Bronchial epithelial cell (primary cell): ENCODE results near the gene CAPN5. TPM values are rescaled to one million over a fixed set of nuclear protein-coding genes. Genes with fewer than 3 reads are reported as not detected.

Source experiments
- DNase-seq: peaks from one replicate; pipeline ENCODE4 v3.0.0-alpha.2; 2010; ENCODE audit warnings: low read depth
- FAIRE-seq: peaks from 2 replicates; lab custom pipeline; 2011; peaks lifted over from hg19 to GRCh38; lab: Jason Lieb, UNC
- H3K27me3 ChIP-seq: 2 replicates; pipeline ENCODE4 v1.5.1; 2011; ENCODE audit warnings: low read length; ENCODE audit not compliant: control insufficient read depth, insufficient read depth
- H3K36me3 ChIP-seq: 2 replicates; pipeline ENCODE4 v1.5.1; 2011; ENCODE audit warnings: low read length; ENCODE audit not compliant: control insufficient read depth, insufficient read depth
- H3K4me3 ChIP-seq: 2 replicates; pipeline ENCODE4 v1.5.1; 2011; ENCODE audit warnings: mild to moderate bottlenecking, low read depth, low read length, control low read depth
- total RNA-seq: library from RNA; depleted of rRNA; stranded (reverse); fragments of >200 nt; gene quantifications from 2 replicates; pipeline ENCODE4 v1.2.1, GENCODE V29; 2014
- TF ChIP-seq, protein P1 (sequence below): IDR thresholded peaks from 2 replicates; pipeline ENCODE4 v1.5.1; 2011; ENCODE audit warnings: mild to moderate bottlenecking, moderate library complexity, low read length, control low read depth, inconsistent platforms; ENCODE audit not compliant: insufficient read depth, severe bottlenecking

The CAPN5 gene
- total RNA-seq, 1 donor from 2014 or later, result 3.2 TPM

DNA sequence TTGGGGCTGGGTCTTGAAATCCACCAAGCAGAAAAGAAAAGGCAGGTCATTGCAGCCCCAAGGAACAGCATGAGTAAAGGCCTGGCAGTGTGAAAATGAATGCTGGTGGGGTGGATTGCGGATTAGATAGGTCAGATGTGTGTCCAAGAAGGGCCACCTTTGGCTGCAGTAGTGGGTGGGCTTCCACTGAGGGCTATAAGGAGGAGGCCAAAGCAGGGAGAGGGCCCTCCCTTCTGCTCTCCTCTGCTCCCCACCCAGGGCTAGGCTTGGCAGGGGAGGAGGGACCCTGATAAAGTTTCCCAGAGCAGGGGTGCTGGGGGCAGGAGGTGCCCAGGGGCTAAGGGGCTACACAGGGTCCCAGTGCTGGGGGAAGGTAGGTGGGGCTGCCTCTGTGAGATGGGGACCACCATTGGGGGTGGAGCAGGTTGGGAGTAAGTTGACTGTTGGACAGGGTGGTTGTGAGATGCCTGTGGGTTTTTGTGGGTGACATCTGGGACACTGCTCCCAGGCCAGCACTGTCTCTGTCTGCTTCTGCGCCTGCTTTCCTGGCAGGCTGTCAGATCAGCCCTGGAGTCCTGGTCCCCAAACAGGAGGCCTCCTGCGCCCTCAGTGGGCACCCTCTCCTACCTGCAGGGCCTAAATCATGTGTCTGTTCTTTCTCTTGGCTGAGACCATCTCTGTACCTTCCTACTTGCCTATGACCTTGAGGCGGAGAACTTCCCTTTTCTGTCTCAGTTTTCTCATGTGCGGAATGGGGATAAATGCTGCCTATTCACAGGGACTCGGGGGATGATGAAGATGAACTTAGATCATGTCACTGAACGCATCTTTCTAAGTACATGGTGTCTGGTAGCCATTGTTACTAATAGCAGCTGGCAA is 1.9 kb downstream of the CAPN5 start:
- Histone ChIP-seq H3K4me3 (no peak overlapping the region), H3K36me3 (no peaks in the 10 kb centered on the region), H3K27me3 (peaks cover 6% of the 10 kb centered on the region)
- DNase-seq, result no peak
- TF ChIP-seq, protein P1, sequence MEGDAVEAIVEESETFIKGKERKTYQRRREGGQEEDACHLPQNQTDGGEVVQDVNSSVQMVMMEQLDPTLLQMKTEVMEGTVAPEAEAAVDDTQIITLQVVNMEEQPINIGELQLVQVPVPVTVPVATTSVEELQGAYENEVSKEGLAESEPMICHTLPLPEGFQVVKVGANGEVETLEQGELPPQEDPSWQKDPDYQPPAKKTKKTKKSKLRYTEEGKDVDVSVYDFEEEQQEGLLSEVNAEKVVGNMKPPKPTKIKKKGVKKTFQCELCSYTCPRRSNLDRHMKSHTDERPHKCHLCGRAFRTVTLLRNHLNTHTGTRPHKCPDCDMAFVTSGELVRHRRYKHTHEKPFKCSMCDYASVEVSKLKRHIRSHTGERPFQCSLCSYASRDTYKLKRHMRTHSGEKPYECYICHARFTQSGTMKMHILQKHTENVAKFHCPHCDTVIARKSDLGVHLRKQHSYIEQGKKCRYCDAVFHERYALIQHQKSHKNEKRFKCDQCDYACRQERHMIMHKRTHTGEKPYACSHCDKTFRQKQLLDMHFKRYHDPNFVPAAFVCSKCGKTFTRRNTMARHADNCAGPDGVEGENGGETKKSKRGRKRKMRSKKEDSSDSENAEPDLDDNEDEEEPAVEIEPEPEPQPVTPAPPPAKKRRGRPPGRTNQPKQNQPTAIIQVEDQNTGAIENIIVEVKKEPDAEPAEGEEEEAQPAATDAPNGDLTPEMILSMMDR, result no peak
- FAIRE-seq, result no peak

DNA sequence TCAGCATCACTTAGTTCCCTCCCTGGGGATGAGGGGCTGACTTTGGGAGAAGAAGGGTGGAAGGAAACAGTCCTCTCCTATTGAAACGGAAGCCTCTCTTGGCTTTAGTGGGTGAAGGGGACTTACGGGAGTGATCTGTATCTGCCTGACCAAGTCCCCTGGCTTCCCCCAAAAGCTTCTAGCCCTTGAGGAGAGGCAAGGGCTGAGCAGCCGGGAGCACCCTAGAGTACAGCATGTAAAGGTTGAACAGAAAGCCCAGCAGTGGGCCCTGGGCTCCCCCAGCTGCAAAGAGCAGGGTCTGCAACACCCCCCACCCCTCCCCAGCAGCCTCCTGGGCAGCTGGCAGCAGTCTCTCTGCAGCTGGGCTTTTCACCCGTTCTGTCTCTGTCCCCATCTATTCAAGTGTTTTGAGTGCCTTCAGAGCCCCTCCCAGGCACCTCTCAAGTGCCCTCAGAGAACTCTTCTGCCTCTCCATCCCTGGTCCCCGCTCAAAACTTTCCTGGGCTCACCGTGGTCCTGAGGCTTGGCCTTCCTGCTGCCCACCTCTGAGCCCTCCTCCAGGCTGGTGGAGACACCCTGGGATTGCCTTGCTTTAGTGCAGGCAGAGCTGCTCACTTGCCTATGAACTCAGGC is 2.7 kb downstream of the CAPN5 start:
- TF ChIP-seq, protein P1, result no peak
- no peak overlapping the region for H3K4me3 ChIP-seq
- H3K27me3 ChIP-seq, result peaks cover 6% of the 10 kb centered on the region
- DNase-seq (no peak), FAIRE-seq (no peak)
- H3K36me3 ChIP-seq, result no peaks in the 10 kb centered on the region

DNA sequence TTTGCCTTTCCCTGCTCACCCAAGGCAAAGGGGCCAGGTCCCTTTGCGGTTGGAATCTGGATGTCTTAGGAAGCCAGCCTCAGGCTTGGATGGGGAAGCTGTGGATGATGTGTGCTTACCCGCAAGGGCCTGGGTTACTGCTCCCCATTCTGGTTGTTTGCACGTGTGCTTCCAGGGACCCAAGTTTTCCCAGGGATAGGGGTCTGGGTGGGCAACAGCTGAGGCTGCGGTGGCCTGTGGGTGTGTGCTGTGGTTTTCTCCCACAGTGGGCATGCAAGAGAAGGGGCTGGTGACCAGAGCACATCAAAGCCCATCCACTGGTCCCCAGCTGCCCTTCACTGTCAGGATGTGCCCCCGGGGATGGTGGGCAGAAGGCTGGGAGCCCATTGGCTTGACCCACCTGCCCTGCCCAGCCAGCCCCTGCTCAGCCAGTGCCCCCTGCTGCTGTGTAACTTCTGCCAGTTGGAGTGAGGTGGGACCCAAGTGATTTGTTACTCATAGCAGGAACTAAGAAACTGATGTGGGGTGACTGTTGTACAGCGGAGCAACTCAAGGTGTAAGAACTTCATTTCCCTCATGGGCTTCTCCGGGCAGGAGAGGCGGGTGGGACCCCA is 3.3 kb downstream of the CAPN5 start:
- Histone ChIP-seq H3K36me3 (no peaks in the 10 kb centered on the region), H3K27me3 (peaks cover 6% of the 10 kb centered on the region), H3K4me3 (no peak overlapping the region)
- TF ChIP-seq, protein P1, result no peak
- no peak for DNase-seq
- FAIRE-seq, result no peak

DNA sequence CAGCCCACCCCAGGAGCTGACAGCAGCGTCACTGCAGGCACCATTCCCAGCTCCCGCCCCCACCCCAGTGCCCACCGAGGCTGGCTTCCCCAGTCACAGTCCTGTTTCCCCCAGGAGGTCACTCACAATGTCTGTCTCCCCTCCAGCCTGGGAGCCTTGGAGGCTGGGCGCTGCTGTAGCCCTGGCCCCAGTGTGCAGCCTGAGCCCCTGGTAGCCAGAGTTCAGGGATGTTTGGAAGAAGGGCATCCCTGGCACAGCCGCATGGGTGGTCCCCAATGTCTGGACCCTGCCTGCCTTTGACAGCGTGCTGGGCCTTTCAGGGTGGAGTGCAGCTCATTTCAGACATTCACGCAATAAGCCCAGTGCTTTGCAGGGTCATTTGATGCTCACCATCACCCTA is 4.3 kb downstream of the CAPN5 start:
- TF ChIP-seq, protein P1, result no peak

DNA sequence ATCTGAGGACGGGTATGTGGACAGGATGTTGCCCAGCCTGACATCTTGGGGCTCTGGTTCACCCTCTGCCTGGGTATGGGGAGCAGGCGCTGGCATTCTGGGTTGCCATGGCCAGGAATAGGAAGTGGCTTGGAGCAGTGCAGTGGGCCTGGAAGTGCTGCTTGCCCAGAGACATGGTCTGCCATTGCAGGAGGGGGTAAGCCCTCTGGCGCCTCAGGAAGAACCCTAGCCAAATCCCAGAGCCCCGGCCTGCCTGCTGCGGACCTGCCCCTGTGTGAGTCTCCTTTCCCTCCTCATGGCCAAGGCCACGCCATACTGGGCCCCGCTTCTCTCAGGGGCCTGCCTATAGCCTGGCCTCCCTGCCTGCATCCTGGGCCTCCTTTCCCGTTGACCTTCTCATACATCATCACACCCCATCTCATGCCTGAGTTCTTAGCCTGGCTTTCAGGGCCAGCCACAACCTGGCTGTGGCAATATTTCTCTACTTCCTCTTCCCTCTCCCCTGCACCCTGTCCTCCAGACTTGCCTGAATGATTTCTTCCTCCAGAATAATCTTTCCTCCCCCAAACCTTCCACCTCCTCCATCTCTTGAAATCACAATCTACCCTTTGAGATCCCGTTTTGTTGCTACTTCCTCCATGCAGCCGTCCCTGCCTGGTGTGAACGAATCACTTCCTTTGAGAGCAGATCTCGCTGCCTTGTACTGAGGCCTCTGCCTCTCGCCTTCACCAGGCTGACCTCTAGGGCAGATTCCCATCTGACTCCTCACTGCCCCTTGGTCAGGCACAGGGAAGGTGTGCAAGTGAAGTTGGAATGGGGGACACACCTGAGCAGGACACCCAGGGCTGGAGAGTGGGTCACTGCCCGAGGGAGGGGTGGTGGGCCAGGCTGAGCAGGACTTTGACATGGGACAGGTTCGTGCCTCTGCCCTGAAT is 5.2 kb downstream of the CAPN5 start:
- DNase-seq, result peak; percentile 4
- H3K4me3 ChIP-seq, result no peak overlapping the region
- no peaks in the 10 kb centered on the region for H3K36me3 ChIP-seq
- TF ChIP-seq, protein P1, result no peak
- H3K27me3 ChIP-seq, result peaks cover 6% of the 10 kb centered on the region
- FAIRE-seq, result no peak

More for the DNA sequence above, 4.3 kb downstream of the CAPN5 start:
- no peak overlapping the region for H3K4me3 ChIP-seq
- FAIRE-seq (no peak), DNase-seq (no peak)
- H3K36me3 ChIP-seq, result no peaks in the 10 kb centered on the region
- peaks cover 6% of the 10 kb centered on the region for H3K27me3 ChIP-seq
